GM23338 (cell line): Measurements from ENCODE around the gene GTF2H4.

Experiments used
- EZH2 ChIP-seq: fragments of 200-600 bp; sonication (generic); IDR thresholded peaks from one replicate; pipeline ENCODE4 v1.8.0; 2017; ENCODE audit warnings: antibody characterized with exemption, mild to moderate bottlenecking, low read depth; ENCODE audit not compliant: unreplicated experiment
- EZH2phosphoT487 ChIP-seq: fragments of 200-600 bp; sonication (generic); IDR thresholded peaks from one replicate; pipeline ENCODE4 v1.8.1; 2018; ENCODE audit warnings: antibody characterized with exemption; ENCODE audit not compliant: unreplicated experiment
- TF ChIP-seq, protein P1 (sequence below), 2 experiments: fragments of 200-600 bp in 1 of 2; sonication (generic) in 1 of 2; conservative IDR thresholded peaks; 2 replicates each; pipeline versions ENCODE4 v1.5.1 to v1.6.1; 2016 to 2017; ENCODE audit warnings: antibody characterized with exemption in 2 of 2, low read depth in 2 of 2, mild to moderate bottlenecking in 2 of 2, moderate library complexity in 1 of 2
- TF ChIP-seq, protein P2 (sequence below): IDR thresholded peaks from one replicate; pipeline ENCODE4 v1.6.1; 2018; ENCODE audit warnings: antibody characterized with exemption; ENCODE audit not compliant: unreplicated experiment

DNA sequence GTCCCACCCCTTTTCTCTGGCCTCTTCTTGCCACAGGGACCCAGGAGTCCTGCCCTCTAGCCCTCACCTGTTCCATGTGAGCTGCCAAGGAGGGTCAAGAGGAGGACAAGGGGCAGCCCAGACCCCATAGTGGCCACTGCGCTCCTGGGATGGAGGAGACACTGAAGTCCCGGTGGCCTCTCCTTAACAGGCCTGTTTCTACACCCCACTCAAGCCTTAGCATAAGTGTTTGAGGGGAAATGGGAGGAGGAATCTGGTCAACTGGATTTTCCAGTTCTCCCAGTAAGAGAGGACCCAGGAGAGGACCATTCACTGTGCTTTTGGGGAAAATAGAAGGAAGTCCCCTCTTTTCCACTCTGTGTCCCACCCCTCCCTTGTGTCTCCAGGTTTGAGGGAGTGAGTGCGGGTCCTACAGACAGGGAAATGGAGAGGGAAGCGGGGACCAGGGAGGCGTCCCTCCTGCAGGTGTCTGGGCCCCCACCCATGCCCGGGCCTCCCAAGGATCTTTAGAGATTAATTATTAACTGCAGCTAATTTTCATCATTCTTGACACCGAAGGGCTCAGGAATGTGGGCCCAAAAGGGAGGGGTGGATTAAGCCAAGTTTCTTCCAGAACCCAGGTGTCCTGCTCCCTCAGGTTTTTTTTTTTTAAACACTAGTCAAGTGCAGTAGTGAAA lies 24.1 kb downstream of the GTF2H4 start, which contains the start of gene SFTA2:
- TF ChIP-seq EZH2, result no peak
- TF ChIP-seq, protein P1, sequence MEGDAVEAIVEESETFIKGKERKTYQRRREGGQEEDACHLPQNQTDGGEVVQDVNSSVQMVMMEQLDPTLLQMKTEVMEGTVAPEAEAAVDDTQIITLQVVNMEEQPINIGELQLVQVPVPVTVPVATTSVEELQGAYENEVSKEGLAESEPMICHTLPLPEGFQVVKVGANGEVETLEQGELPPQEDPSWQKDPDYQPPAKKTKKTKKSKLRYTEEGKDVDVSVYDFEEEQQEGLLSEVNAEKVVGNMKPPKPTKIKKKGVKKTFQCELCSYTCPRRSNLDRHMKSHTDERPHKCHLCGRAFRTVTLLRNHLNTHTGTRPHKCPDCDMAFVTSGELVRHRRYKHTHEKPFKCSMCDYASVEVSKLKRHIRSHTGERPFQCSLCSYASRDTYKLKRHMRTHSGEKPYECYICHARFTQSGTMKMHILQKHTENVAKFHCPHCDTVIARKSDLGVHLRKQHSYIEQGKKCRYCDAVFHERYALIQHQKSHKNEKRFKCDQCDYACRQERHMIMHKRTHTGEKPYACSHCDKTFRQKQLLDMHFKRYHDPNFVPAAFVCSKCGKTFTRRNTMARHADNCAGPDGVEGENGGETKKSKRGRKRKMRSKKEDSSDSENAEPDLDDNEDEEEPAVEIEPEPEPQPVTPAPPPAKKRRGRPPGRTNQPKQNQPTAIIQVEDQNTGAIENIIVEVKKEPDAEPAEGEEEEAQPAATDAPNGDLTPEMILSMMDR (conservative IDR thresholded peaks at IDR 0.05; ENCODE audit: low read depth in 2 of 2), result no peak
- TF ChIP-seq EZH2phosphoT487, result no peak
- TF ChIP-seq, protein P2, sequence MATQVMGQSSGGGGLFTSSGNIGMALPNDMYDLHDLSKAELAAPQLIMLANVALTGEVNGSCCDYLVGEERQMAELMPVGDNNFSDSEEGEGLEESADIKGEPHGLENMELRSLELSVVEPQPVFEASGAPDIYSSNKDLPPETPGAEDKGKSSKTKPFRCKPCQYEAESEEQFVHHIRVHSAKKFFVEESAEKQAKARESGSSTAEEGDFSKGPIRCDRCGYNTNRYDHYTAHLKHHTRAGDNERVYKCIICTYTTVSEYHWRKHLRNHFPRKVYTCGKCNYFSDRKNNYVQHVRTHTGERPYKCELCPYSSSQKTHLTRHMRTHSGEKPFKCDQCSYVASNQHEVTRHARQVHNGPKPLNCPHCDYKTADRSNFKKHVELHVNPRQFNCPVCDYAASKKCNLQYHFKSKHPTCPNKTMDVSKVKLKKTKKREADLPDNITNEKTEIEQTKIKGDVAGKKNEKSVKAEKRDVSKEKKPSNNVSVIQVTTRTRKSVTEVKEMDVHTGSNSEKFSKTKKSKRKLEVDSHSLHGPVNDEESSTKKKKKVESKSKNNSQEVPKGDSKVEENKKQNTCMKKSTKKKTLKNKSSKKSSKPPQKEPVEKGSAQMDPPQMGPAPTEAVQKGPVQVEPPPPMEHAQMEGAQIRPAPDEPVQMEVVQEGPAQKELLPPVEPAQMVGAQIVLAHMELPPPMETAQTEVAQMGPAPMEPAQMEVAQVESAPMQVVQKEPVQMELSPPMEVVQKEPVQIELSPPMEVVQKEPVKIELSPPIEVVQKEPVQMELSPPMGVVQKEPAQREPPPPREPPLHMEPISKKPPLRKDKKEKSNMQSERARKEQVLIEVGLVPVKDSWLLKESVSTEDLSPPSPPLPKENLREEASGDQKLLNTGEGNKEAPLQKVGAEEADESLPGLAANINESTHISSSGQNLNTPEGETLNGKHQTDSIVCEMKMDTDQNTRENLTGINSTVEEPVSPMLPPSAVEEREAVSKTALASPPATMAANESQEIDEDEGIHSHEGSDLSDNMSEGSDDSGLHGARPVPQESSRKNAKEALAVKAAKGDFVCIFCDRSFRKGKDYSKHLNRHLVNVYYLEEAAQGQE, result no peak
